Tibial artery (tissue), 4 donors: Measurements from ENCODE around the gene OTUD5.
A peak's percentile ranks its signal among the peaks of the same experiment; 100 is the strongest.

Source experiments
- DNase-seq, 2 donors: peaks; one replicate each; pipeline ENCODE4 v3.0.0-alpha.2; 2019
- H3K27ac ChIP-seq, 2 donors: fragments of 200-600 bp; sonication (generic) in 1 of 2; 1 replicate in 1 of 2; 2 replicates in 1 of 2; pipeline ENCODE4 v1.5.1; 2018 to 2019; ENCODE audit warnings: mild to moderate bottlenecking in 1 of 2
- H3K27me3 ChIP-seq, 2 donors: fragments of 200-600 bp; sonication (generic) in 1 of 2; one replicate each; pipeline versions ENCODE4 v1.5.1 to v1.6.0; 2016 to 2019
- H3K36me3 ChIP-seq, 3 donors: fragments of 200-600 bp; sonication (generic) in 2 of 3; one replicate each; pipeline ENCODE4 v1.5.1; 2016 to 2019; ENCODE audit warnings: mild to moderate bottlenecking in 2 of 3
- H3K4me1 ChIP-seq, 4 donors: fragments of 200-600 bp; sonication (generic) in 2 of 4; 1 replicate in 3 of 4; 2 replicates in 1 of 4; pipeline ENCODE4 v1.5.1; 2016 to 2019
- H3K4me3 ChIP-seq, 2 donors: fragments of 200-600 bp; sonication (generic) in 1 of 2; 1 replicate in 1 of 2; 2 replicates in 1 of 2; pipeline ENCODE4 v1.5.1; 2018 to 2019; ENCODE audit warnings: mild to moderate bottlenecking in 2 of 2
- H3K9me3 ChIP-seq, 3 donors: fragments of 200-600 bp; sonication (generic) in 1 of 3; one replicate each; pipeline ENCODE4 v1.5.1; 2016 to 2019
- CTCF ChIP-seq, 2 experiments: fragments of 200-600 bp in 1 of 2; fragments of 450-650 bp in 1 of 2; IDR thresholded peaks; one replicate each; pipeline ENCODE4 v1.5.1; 2017 to 2019; ENCODE audit warnings: antibody characterized with exemption in 2 of 2, mild to moderate bottlenecking in 1 of 2, moderate library complexity in 1 of 2
- intact Hi-C: fragments of 100-400 bp; cut with DNase I; formaldehyde crosslinking; loops from one replicate; pipeline ENCODE4 v1.15.0; 2023; ENCODE audit warnings: low total_unique reads

The OTUD5 gene

GRCh38 chrX:48896611-48897011 is 60.8 kb downstream of the OTUD5 start:
- Histone ChIP-seq H3K27me3 (no peaks in the 10 kb centered on the region), H3K4me1 (peaks cover 0 to 22% (median 10%) of the 10 kb centered on the region in 4 donors), H3K9me3 (no peaks in the 10 kb centered on the region), H3K27ac (peak overlapping the region; percentile 94 to 98), H3K36me3 (peaks cover 5 to 24% (median 8%) of the 10 kb centered on the region in 3 donors), H3K4me3 (peak overlapping the region; percentile 74 to 78)
- intact Hi-C loops = no loop called here
- DNase-seq = no peak
- no peak for TF ChIP-seq CTCF (IDR thresholded peaks at IDR 0.05)

- H3K4me3 ChIP-seq = no peak overlapping the region
- no peaks in the 10 kb centered on the region for H3K27me3 ChIP-seq
- H3K27ac ChIP-seq = no peak overlapping the region
- no peaks in the 10 kb centered on the region for H3K9me3 ChIP-seq
- H3K36me3 ChIP-seq = peaks cover 4 to 13% (median 6%) of the 10 kb centered on the region in 3 donors
- DNase-seq = no peak
- TF ChIP-seq CTCF (IDR thresholded peaks at IDR 0.05) = no peak
- peaks cover 0 to 22% (median 12%) of the 10 kb centered on the region in 4 donors for H3K4me1 ChIP-seq
- intact Hi-C loops = no loop called here
These were observed 62.5 kb downstream of the OTUD5 start for GRCh38 chrX:48894891-48895290.

- TF ChIP-seq CTCF (IDR thresholded peaks at IDR 0.05) = no peak
- Histone ChIP-seq H3K36me3 (peaks cover 4 to 13% (median 6%) of the 10 kb centered on the region in 3 donors), H3K27ac (no peak overlapping the region), H3K4me1 (peaks cover 0 to 21% (median 11%) of the 10 kb centered on the region in 4 donors), H3K9me3 (no peaks in the 10 kb centered on the region), H3K27me3 (no peaks in the 10 kb centered on the region), H3K4me3 (no peak overlapping the region)
- DNase-seq = no peak
- intact Hi-C loops = no loop called here
These were observed 63.7 kb downstream of the OTUD5 start for GRCh38 chrX:48893556-48894348.

GRCh38 chrX:48892896-48893295 is 64.5 kb downstream of the OTUD5 start:
- H3K27ac ChIP-seq = no peak overlapping the region
- no peak overlapping the region for H3K4me3 ChIP-seq
- no peaks in the 10 kb centered on the region for H3K27me3 ChIP-seq
- DNase-seq = no peak
- H3K4me1 ChIP-seq = peaks cover 0 to 17% (median 9%) of the 10 kb centered on the region in 4 donors
- intact Hi-C loops = no loop called here
- peaks cover 4 to 13% (median 6%) of the 10 kb centered on the region in 3 donors for H3K36me3 ChIP-seq
- TF ChIP-seq CTCF (IDR thresholded peaks at IDR 0.05) = no peak
- H3K9me3 ChIP-seq = no peaks in the 10 kb centered on the region

- Histone ChIP-seq H3K27ac (peak overlapping the region; percentile 81 to 88), H3K4me1 (peaks cover 0 to 16% (median 8%) of the 10 kb centered on the region in 4 donors), H3K9me3 (no peaks in the 10 kb centered on the region), H3K4me3 (peak overlapping the region; percentile 71 to 75), H3K27me3 (no peaks in the 10 kb centered on the region), H3K36me3 (peaks cover 4 to 13% (median 6%) of the 10 kb centered on the region in 3 donors)
- intact Hi-C loops = no loop called here
- TF ChIP-seq CTCF (IDR thresholded peaks at IDR 0.05) = peak; percentile 27 to 32
- DNase-seq = peak; percentile 87 to 95
These were observed 65.8 kb downstream of the OTUD5 start for GRCh38 chrX:48891402-48892288.
